Spinal cord (tissue), 10 donors: ENCODE data around the gene TWIST1. TPM values are rescaled to one million over a fixed set of nuclear protein-coding genes. Genes with fewer than 3 reads are reported as not detected.

Source experiments
- DNase-seq, 6 donors: peaks; one replicate each; pipeline versions ENCODE4 v3.0.0 to v3.0.0-alpha.2; 2013 to 2015; ENCODE audit warnings: low spot score in 6 of 6, low read depth in 4 of 6
- H3K27ac ChIP-seq: one replicate; pipeline ENCODE4 v1.5.1; 2013; ENCODE audit warnings: low read depth, low read length, control low read depth
- H3K27me3 ChIP-seq: one replicate; pipeline ENCODE4 v1.6.1; 2013; ENCODE audit warnings: low read length; ENCODE audit not compliant: control insufficient read depth, insufficient read depth
- H3K36me3 ChIP-seq: one replicate; pipeline ENCODE4 v1.6.1; 2013; ENCODE audit warnings: low read length; ENCODE audit not compliant: control insufficient read depth, insufficient read depth
- H3K4me1 ChIP-seq: one replicate; pipeline ENCODE4 v1.6.1; 2013; ENCODE audit warnings: low read length; ENCODE audit not compliant: control insufficient read depth, insufficient read depth
- H3K4me3 ChIP-seq: one replicate; pipeline ENCODE4 v1.5.1; 2013; ENCODE audit warnings: low read depth, low read length, control low read depth
- H3K9me3 ChIP-seq: one replicate; pipeline ENCODE4 v1.6.1; 2013; ENCODE audit warnings: low read length; ENCODE audit not compliant: control insufficient read depth, insufficient read depth
- WGBS: methylation state at CpG from one replicate; pipeline ENCODE4 v1.1.5; 2013; ENCODE audit warnings: missing lambda C conversion rate; ENCODE audit not compliant: insufficient coverage; 5-methylcytosine and 5-hydroxymethylcytosine counted together
- long read RNA-seq, 4 donors: transcript quantifications; one replicate each; lab custom pipeline, GENCODE V29; 2026
- polyA plus RNA-seq, 2 donors: library from polyadenylated mRNA; unstranded; fragments of 120-200 nt; gene quantifications; one replicate each; pipeline ENCODE4 v1.2.1, GENCODE V29; 2013; ENCODE audit not compliant: insufficient read length in 2 of 2
- total RNA-seq, 2 donors: library from RNA; depleted of rRNA in 1 of 2; stranded (reverse); fragments of 120-200 nt in 1 of 2; fragments of >200 nt in 1 of 2; gene quantifications; one replicate each; pipeline versions ENCODE4 v1.2.3 to v1.2.4, GENCODE V29; 2013 to 2014
- donor health status: healthy.

TWIST1 gene
- total RNA-seq, result 10 to 100 TPM in 1 of 2 donors, 1 to 10 TPM in 1; 6.5 to 19.9 TPM
- polyA plus RNA-seq, result 1 to 10 TPM; 5.7 to 6.9 TPM
- long read RNA-seq, donor 1, transcript TWIST1-201 (2 exons, 1,666 nt), result major isoform, 6 of 25 reads
- long read RNA-seq, donor 1, partial matches to known transcripts, result 18 of 25 reads
- long read RNA-seq, donor 1, other reads (novel, unspliced or antisense), result 0 of 25 reads
- long read RNA-seq, donor 2, result 0 reads
- long read RNA-seq, donor 3, partial matches to known transcripts, result 0 of 3 reads
- long read RNA-seq, donor 3, other reads (novel, unspliced or antisense), result 0 of 3 reads
- long read RNA-seq, donor 4, partial matches to known transcripts, result 0 of 1 reads
- long read RNA-seq, donor 4, other reads (novel, unspliced or antisense), result 0 of 1 reads

DNA sequence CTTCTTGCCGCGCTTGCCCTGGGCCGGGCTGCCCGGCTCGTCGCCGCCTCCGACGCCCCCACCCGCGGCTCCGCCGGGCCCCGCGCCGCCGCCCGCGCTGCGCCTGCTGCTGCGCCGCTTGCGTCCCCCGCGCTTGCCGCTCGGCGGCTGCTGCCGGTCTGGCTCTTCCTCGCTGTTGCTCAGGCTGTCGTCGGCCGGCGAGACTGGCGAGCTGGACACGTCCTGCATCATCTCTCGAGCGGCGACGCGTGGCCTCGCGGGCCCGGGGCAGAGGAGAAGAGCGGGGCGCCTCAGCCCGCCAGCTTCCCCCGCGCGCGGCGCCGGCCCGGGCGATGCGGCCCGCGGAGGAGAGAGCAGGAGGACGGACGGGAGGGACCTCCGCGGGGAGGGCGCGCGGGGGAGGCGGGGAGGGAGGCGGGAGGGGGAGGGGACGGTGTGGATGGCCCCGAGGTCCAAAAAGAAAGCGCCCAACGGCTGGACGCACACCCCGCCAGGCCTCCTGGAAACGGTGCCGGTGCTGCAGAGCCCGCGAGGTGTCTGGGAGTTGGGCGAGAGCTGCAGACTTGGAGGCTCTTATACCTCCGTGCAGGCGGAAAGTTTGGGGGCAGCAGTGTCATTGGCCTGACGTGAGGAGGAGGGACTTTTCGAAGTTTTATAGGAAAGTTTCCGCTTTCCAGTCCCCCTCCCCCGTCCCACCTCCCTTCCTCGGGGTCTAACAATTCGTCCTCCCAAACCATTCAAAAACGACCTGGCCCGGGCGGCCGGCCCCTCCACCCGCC lies at the start of gene TWIST1:
Gene TWIST1 (minus strand): TSS at position 546 of the 779 bp plus-strand sequence. CDS start 315 bp downstream, at position 231.
- Histone ChIP-seq H3K4me1 (peaks cover 30% of the 10 kb centered on the region), H3K4me3 (peak within 1 kb of the TSS; percentile 68), H3K9me3 (no peaks in the 10 kb centered on the region), H3K27me3 (peaks cover 96% of the 10 kb centered on the region), H3K27ac (peak within 1 kb of the TSS; percentile 77), H3K36me3 (no peaks in the 10 kb centered on the region)
- under 1% methylated on average over 78 of the region's 91 CpGs for WGBS
- DNase-seq, result peak in 4 of 6 donors; percentile 20 to 84 (median 46)

DNA sequence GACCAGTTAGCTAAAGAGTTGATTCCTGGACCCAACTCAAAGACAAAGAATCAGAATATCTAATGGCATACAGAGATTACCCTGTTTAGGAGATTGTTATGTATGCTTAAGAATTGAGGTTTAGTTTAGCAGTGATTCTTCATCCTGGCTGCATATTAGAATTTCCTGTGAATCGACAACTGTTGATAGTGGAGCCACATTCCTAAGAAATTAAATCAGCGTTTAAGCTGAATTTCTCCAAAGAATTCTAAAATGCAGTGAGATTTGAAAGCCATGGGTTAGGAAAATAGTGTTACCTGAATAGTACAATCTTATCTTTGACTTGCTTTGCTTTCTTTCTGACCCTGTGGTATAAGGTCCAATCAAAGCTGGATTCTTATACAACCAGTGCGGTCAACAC lies 44.2 kb upstream of the TWIST1 start:
- H3K27ac ChIP-seq, result no peak overlapping the region
- H3K4me1 ChIP-seq, result no peaks in the 10 kb centered on the region
- H3K9me3 ChIP-seq, result no peaks in the 10 kb centered on the region
- H3K4me3 ChIP-seq, result no peak overlapping the region
- no peaks in the 10 kb centered on the region for H3K36me3 ChIP-seq
- no peak for DNase-seq
- no peaks in the 10 kb centered on the region for H3K27me3 ChIP-seq
- WGBS, result no CpG with 5 or more reads among the region's 3 CpGs

DNA sequence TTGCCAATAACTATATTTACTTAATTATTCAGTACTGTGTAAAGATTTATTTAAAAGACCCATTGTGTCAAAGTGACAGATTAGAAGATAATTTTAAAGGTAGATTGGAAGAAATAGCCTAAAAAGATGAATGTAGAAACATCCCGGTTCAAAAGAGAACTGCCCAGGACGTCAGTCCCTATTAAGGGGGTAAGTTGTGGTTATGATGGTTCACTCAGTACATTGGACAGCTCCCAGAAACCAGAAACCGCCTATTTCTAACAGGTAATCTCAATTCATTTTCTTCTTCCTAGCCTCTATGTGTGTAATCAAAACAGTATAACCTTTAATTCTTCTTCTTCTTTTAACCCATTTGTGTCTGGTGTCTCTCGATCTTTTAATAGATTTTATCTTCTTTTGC lies 29.3 kb upstream of the TWIST1 start:
- Histone ChIP-seq H3K9me3 (no peaks in the 10 kb centered on the region), H3K27me3 (peaks cover 62% of the 10 kb centered on the region), H3K4me3 (no peak overlapping the region), H3K36me3 (no peaks in the 10 kb centered on the region), H3K4me1 (peaks cover 26% of the 10 kb centered on the region), H3K27ac (no peak overlapping the region)
- WGBS, result no CpG with 5 or more reads among the region's 4 CpGs
- DNase-seq, result peak in 2 of 6 donors; percentile 21 to 30

DNA sequence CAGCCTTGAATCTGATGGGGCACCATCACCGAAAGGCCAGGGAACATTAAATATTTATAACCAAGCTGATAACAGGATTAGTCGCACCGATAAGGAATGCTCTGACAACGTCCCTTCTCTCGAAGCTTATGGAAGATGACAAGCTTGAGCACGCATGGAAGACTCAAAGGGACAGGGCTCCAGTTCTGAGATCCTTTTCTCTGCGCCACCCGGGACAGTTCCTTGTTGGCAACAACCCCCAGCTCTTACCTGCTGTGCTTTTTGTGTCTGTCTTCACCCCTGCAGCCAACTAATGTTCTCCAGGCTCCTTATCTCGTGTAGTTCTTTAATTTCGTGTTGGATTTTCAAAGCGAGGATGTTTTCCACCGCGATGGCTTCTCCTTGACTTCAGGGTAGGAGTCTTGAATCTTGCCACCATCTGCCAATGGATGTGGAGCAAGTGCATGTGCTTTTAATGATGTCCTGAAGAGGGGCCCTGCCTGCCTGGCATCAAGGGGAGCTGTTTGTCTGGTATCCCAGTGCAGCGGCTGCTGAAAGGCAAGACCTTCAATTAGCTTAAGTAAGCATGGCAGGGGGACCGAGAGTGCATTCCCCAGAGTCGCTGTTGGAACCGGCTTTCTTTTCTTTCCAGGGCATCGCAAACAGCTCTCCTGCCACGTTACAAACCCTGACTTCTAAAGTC lies 28.1 kb upstream of the TWIST1 start:
- Histone ChIP-seq H3K4me3 (peak overlapping the region; percentile 26), H3K27ac (no peak overlapping the region), H3K27me3 (peaks cover 70% of the 10 kb centered on the region), H3K36me3 (no peaks in the 10 kb centered on the region), H3K9me3 (no peaks in the 10 kb centered on the region), H3K4me1 (peaks cover 26% of the 10 kb centered on the region)
- DNase-seq, result peak in 3 of 6 donors; percentile 46 to 70 (median 64)
- WGBS, result 10% methylated on average over 14 of the region's 19 CpGs

DNA sequence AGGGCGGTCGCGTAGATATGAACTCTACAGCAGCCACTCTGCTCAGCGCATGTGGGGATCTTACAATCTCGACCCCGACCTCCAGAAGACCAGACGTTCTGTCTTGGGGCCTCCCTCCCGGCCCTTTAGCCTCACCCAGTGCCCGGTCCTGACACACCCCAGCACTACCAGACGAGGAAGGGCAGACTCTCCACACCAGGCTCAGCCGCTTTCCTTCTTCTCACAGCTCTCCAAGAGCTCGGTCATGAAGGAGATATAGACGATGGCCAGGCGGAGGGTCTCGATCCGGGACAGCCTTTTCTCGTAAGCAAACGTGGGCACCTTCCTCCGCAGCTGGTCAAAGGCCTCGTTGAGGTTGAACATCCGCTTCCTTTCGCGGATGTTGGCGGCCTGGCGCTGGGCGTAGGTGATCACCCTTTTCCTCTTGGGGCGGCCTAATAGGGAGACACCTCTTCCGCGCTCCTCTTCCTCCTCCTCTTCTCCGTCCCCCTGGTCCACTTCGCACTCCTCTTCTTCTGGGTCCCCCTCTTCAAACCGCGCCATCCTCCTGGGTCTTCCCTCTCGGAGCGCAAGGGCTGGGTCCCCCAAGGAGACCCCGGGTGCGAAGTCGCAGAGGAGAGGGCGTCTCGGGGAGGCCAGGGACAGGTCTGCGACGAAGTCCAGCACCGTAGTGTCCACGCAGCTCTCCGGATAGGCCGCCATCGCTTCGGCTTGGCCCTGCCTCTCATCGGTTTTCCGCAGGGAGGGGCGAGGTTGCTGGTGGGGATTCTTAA lies 27.4 kb upstream of the TWIST1 start, which contains the start of gene FERD3L:
Gene FERD3L (minus strand): TSS at position 761 of the 773 bp plus-strand sequence. CDS start 59 bp downstream, at position 702.
- Histone ChIP-seq H3K27ac (no peak within 1 kb of the TSS), H3K9me3 (no peaks in the 10 kb centered on the region), H3K36me3 (no peaks in the 10 kb centered on the region), H3K4me1 (peaks cover 26% of the 10 kb centered on the region), H3K4me3 (peak within 1 kb of the TSS; percentile 26), H3K27me3 (peaks cover 73% of the 10 kb centered on the region)
- WGBS, result 4% methylated on average over 50 of the region's 51 CpGs
- DNase-seq, result peak in 2 of 6 donors; percentile 14 to 35

DNA sequence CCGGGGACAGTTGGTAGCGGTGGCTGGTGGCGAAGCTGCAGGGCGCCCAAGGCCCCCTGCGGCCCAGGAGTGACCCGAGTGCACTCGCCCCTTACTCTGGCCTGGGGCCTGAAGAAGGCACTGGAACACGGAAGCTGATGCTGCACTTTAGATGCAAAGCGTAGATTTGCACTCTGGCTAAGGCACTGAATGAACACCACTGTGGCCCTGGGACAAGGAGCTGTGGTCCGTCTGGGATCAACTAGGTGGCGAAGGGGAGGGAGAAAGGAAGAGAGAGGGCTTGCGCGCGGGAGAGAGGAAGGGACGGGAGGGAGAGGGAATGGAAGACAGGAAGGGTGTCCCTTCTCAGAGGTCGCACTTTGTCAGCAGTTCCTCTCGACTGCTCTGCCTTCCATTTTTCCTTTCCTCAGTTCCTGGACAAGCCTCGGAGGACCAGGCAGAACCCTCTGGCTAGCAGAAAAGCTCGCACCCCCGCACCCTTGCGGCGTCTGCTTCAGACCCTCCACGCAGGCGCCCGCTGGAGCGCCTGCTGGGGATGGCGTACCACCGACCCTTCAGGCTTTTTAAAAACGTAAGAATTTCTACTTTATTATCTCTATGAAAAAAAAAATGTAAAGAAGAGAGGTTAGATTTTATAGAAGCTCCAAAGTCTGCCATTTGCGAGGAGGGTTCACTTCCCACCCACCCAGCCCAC lies 26.6 kb upstream of the TWIST1 start:
- peak in 2 of 6 donors; percentile 14 to 27 for DNase-seq
- peaks cover 76% of the 10 kb centered on the region for H3K27me3 ChIP-seq

DNA sequence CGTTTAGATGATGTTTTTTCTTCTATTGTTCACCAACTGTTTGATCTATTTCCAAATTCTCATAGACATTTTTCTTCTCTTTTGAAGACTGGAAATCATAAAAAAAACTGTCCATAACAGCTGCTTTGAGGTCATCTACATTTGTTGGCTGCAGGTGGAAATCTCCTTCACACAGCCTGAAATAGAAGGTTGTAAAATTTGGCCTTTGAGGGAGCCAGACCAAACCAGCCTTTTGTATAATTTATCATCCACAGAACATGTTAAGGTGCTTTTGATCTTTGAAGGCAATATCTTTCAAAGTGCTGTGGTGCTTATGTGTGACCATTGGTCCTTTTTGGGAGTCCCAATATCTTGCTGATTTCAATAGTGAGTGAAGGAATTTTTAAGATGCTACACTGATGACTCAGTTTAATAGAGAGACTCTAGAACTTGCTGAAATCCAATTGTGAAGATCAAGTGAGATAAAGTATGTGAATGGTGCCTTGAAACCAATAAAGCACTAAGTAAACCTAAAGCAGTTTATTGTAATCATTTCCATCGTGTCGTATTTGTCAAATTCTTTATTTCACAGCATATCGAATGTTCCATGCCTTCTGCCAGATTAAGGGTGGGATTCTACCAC lies 22.4 kb upstream of the TWIST1 start:
- H3K27ac ChIP-seq, result no peak overlapping the region
- DNase-seq, result no peak
- no peak overlapping the region for H3K4me3 ChIP-seq
- H3K27me3 ChIP-seq, result peaks cover 45% of the 10 kb centered on the region
- H3K36me3 ChIP-seq, result no peaks in the 10 kb centered on the region
- peaks cover 15% of the 10 kb centered on the region for H3K4me1 ChIP-seq
- WGBS, result 100% methylated on average over 2 of the region's 4 CpGs
- H3K9me3 ChIP-seq, result no peaks in the 10 kb centered on the region

More for the DNA sequence above, 26.6 kb upstream of the TWIST1 start:
- Histone ChIP-seq H3K4me3 (no peak overlapping the region), H3K36me3 (no peaks in the 10 kb centered on the region), H3K9me3 (no peaks in the 10 kb centered on the region), H3K4me1 (peaks cover 26% of the 10 kb centered on the region), H3K27ac (no peak overlapping the region)
- 3% methylated on average over 23 of the region's 30 CpGs for whole genome bisulfite sequencing

DNA sequence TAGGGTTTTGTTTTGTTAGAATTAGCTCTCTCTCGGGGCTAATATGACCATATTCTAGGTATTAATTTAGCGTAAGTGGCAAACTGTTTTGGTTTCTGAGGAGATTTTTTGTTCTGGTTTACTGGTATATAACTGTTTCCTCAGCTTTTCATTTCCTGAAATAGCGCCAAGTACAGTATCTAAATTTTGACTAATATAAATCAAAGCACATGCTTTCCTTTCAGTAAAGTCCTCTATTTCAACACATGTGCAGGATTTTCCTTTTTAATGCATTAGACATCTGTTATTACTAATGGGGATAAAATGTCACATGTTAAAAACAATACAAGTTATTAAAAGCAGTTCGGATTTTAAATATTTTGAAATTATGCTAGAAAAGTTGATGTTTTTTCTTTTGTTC lies 16.4 kb upstream of the TWIST1 start:
- peaks cover 2% of the 10 kb centered on the region for H3K27me3 ChIP-seq
- DNase-seq, result no peak
- no CpG with 5 or more reads among the region's 4 CpGs for WGBS
- H3K27ac ChIP-seq, result no peak overlapping the region
- H3K9me3 ChIP-seq, result no peaks in the 10 kb centered on the region
- H3K4me3 ChIP-seq, result no peak overlapping the region
- no peaks in the 10 kb centered on the region for H3K4me1 ChIP-seq
- no peaks in the 10 kb centered on the region for H3K36me3 ChIP-seq
